ENCODE measurements around the gene ATP5F1C.
"Not testable (repeated sequence)": the region's sequence is repeated elsewhere in the genome, so short reads cannot be mapped to it uniquely, and the experiment has no call there.

The ATP5F1C gene

GRCh38 chr10:7792541-7792940, 4.6 kb downstream of the ATP5F1C start:
- DNase-seq (ENCODE audit: insufficient read length, low spot score) = no peak
- FAIRE-seq = no peak
- TF ChIP-seq PAX5 (IDR thresholded peaks at IDR 0.05; ENCODE audit: insufficient read depth, low read length, severe bottlenecking) (no peak), SPI1 (IDR thresholded peaks at IDR 0.05; ENCODE audit: low read depth, low read length) (no peak), POLR2AphosphoS5 (IDR thresholded peaks at IDR 0.05; ENCODE audit: low read depth, low read length) (no peak), TAF1 (IDR thresholded peaks at IDR 0.05; ENCODE audit: low read depth, low read length) (no peak), POU2F2 (IDR thresholded peaks at IDR 0.05; ENCODE audit: low read depth, low read length) (no peak), POLR2A (IDR thresholded peaks at IDR 0.05; ENCODE audit: low read depth, low read length) (no peak)

DNA sequence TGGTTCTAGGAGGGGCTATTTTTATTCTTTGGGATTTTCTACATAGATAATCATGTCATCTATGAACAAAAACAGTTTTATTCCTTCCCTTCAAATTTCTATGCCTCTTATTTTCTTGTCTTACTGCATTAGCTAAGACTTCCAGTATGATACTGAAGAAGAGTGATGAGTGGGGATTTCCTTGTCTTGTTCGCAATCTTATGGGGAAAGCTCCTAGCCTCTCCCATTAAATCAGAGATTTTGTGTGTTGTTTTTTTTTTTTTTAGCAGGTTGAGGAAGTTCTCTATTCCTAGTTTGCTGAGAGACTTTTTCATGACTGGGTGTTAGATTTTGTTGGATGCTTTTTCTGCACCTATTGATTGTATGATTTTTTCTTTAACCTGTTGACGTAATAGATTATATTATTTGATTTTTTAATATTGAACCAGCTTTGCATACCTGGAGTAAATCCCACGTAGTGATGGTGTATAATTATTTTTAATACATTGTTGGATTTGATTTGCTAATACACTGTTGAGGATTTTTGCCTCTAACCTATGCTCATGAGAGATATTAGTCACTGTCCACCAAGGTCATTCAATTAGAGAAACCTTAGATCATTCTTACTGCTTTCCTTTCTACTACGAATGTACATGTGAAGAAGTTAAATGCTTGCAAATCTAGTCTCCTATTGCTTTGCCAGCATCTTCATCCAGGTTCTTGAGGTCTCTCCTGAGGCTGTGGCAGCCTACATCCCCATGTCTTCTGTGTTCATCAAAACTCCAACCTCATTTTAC, 6.5 kb downstream of the ATP5F1C start:
- TF ChIP-seq TAF1 (IDR thresholded peaks at IDR 0.05; ENCODE audit: low read depth, low read length) (no peak), POU2F2 (IDR thresholded peaks at IDR 0.05; ENCODE audit: low read depth, low read length) (no peak), POLR2A (IDR thresholded peaks at IDR 0.05; ENCODE audit: low read depth, low read length) (no peak), POLR2AphosphoS5 (IDR thresholded peaks at IDR 0.05; ENCODE audit: low read depth, low read length) (no peak), SPI1 (IDR thresholded peaks at IDR 0.05; ENCODE audit: low read depth, low read length) (no peak), PAX5 (IDR thresholded peaks at IDR 0.05; ENCODE audit: insufficient read depth, low read length, severe bottlenecking) (no peak)
- DNase-seq (ENCODE audit: insufficient read length, low spot score) (no peak), FAIRE-seq (no peak)

- TF ChIP-seq POLR2A (IDR thresholded peaks at IDR 0.05; ENCODE audit: low read depth, low read length) (no peak), TAF1 (IDR thresholded peaks at IDR 0.05; ENCODE audit: low read depth, low read length) (no peak), POU2F2 (IDR thresholded peaks at IDR 0.05; ENCODE audit: low read depth, low read length) (no peak), POLR2AphosphoS5 (IDR thresholded peaks at IDR 0.05; ENCODE audit: low read depth, low read length) (no peak), PAX5 (IDR thresholded peaks at IDR 0.05; ENCODE audit: insufficient read depth, low read length, severe bottlenecking) (no peak), SPI1 (IDR thresholded peaks at IDR 0.05; ENCODE audit: low read depth, low read length) (no peak)
- DNase-seq (ENCODE audit: insufficient read length, low spot score) (no peak), FAIRE-seq (no peak)
Observed at GRCh38 chr10:7795605-7796004, 7.6 kb downstream of the ATP5F1C start.

DNA sequence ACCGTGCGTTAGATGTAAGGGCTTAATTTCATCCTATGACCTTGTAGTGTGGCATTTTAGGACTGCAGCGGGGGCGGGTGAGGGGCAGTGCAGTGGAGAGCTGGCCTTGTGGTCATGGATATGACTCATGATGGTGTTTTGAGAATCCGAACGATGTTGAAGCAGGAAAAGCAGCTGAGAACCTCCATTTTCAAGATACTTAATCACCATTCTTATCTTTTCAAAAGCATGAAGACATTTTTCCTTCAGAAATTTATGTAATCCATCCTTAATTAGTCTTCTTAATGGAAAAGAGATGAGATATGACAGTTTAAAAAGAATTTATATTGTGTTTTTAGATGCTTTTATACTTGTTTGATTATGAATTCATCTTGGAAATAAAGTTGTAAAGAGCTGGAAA, 9.6 kb downstream of the ATP5F1C start:
- FAIRE-seq (no peak), DNase-seq (ENCODE audit: insufficient read length, low spot score) (no peak)
- TF ChIP-seq POLR2AphosphoS5 (IDR thresholded peaks at IDR 0.05; ENCODE audit: low read depth, low read length) = no peak

DNA sequence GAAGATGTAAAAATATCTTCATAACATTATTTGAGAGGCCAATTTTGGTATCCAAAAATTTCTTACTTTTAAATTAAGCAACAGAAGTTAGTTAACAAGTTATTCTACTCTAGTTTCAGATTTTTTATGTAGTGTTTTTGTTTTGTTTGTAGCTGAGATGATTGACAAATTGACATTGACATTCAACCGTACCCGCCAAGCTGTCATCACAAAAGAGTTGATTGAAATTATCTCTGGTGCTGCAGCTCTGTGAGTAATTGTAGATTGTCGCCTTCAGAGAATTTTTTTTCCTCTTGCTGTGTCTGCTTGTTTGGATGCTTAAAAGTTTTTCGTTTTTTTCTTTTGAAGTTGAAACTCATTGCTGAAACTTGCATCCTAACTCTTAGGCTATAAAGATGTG, 14.6 kb downstream of the ATP5F1C start:
- TF ChIP-seq TAF1 (IDR thresholded peaks at IDR 0.05; ENCODE audit: low read depth, low read length) (no peak), POLR2AphosphoS5 (IDR thresholded peaks at IDR 0.05; ENCODE audit: low read depth, low read length) (no peak), SPI1 (IDR thresholded peaks at IDR 0.05; ENCODE audit: low read depth, low read length) (no peak), POLR2A (IDR thresholded peaks at IDR 0.05; ENCODE audit: low read depth, low read length) (no peak), POU2F2 (IDR thresholded peaks at IDR 0.05; ENCODE audit: low read depth, low read length) (no peak), PAX5 (IDR thresholded peaks at IDR 0.05; ENCODE audit: insufficient read depth, low read length, severe bottlenecking) (no peak)
- DNase-seq (ENCODE audit: insufficient read length, low spot score) (no peak), FAIRE-seq (no peak)

DNA sequence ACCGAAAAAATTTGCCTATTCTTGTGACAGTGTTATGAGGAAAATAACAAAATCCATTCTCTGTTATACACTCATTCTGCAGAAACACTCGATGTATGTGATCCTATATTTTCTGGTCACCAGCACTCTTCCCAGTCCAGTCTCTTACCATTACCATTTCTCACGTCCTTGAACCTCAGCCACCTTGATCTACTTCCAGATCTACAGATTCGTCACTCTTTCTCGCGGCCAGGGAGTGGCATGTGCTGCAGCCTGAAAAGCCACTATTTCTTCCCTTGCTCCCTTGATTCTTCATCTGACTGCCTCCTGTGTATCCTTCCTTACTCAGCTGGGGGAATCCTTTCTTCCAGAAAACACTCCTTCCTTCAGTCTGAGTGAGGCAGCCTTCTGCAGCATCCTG, 16.2 kb downstream of the ATP5F1C start:
- FAIRE-seq = no peak
- DNase-seq (ENCODE audit: insufficient read length, low spot score) = no peak
- TF ChIP-seq SPI1 (IDR thresholded peaks at IDR 0.05; ENCODE audit: low read depth, low read length) (no peak), TAF1 (IDR thresholded peaks at IDR 0.05; ENCODE audit: low read depth, low read length) (no peak), POU2F2 (IDR thresholded peaks at IDR 0.05; ENCODE audit: low read depth, low read length) (no peak), POLR2AphosphoS5 (IDR thresholded peaks at IDR 0.05; ENCODE audit: low read depth, low read length) (no peak), POLR2A (IDR thresholded peaks at IDR 0.05; ENCODE audit: low read depth, low read length) (no peak), PAX5 (IDR thresholded peaks at IDR 0.05; ENCODE audit: insufficient read depth, low read length, severe bottlenecking) (no peak)

DNA sequence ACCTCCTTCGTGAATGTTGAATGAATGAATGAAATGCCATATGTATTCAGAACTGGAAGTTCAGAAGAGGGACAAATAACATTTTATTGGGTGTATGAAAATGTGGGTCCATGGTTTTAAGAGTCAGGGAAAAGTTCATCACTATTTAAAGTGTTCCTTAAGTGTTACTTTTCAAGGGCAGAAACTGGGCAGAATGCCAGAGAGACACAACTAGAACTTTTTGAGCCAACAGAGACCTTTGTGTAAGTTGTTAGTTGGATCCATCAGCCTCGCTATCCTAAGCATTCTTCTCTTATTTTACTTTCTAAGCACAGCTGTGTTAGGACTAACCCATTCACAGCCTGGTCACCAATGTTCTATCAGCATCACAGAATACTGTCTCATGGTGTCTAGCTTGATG, 16.8 kb downstream of the ATP5F1C start:
- FAIRE-seq (no peak), DNase-seq (ENCODE audit: insufficient read length, low spot score) (no peak)
- no peak for TF ChIP-seq SPI1 (IDR thresholded peaks at IDR 0.05; ENCODE audit: low read depth, low read length)
- TF ChIP-seq PAX5 (IDR thresholded peaks at IDR 0.05; ENCODE audit: insufficient read depth, low read length, severe bottlenecking) = no peak
- TF ChIP-seq POLR2A (IDR thresholded peaks at IDR 0.05; ENCODE audit: low read depth, low read length) = no peak
- no peak for TF ChIP-seq POU2F2 (IDR thresholded peaks at IDR 0.05; ENCODE audit: low read depth, low read length)
- no peak for TF ChIP-seq POLR2AphosphoS5 (IDR thresholded peaks at IDR 0.05; ENCODE audit: low read depth, low read length)

GRCh38 chr10:7808686-7809267, 20.8 kb downstream of the ATP5F1C start:
- TF ChIP-seq POLR2A (IDR thresholded peaks at IDR 0.05; ENCODE audit: low read depth, low read length) = no peak
- no peak; the same call in 1 of the 2 replicates for TF ChIP-seq POLR2AphosphoS5 (IDR thresholded peaks at IDR 0.05; ENCODE audit: low read depth, low read length)
- no peak for FAIRE-seq
- no peak for DNase-seq (ENCODE audit: insufficient read length, low spot score)

DNA sequence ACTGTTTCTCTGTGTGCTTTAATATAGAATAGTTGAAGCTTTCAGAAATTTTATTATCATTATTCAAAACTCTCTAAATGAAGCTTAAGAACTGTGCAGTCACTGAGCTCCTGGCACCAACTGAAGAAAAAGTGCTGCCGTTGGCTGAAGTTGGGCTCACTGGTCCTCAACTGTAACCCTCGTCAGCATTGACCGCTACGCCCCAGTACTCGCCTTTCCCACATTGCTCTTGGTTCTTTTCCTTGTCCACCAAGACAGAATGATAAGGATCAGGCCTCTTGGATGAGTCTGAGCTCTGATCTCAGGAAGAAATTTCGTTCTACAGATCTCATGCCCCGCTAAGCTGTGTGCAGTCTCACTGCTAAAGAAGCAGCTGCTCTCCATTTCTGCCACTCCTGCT, 22.5 kb downstream of the ATP5F1C start:
- FAIRE-seq = no peak
- TF ChIP-seq POU2F2 (IDR thresholded peaks at IDR 0.05; ENCODE audit: low read depth, low read length) (no peak), SPI1 (IDR thresholded peaks at IDR 0.05; ENCODE audit: low read depth, low read length) (no peak), POLR2A (IDR thresholded peaks at IDR 0.05; ENCODE audit: low read depth, low read length) (no peak), PAX5 (IDR thresholded peaks at IDR 0.05; ENCODE audit: insufficient read depth, low read length, severe bottlenecking) (no peak), TAF1 (IDR thresholded peaks at IDR 0.05; ENCODE audit: low read depth, low read length) (no peak), POLR2AphosphoS5 (IDR thresholded peaks at IDR 0.05; ENCODE audit: low read depth, low read length) (no peak)
- DNase-seq (ENCODE audit: insufficient read length, low spot score) = no peak

- DNase-seq (ENCODE audit: insufficient read length, low spot score) = no peak
- FAIRE-seq = no peak
- TF ChIP-seq POLR2AphosphoS5 (IDR thresholded peaks at IDR 0.05; ENCODE audit: low read depth, low read length) = no peak
- TF ChIP-seq POU2F2 (IDR thresholded peaks at IDR 0.05; ENCODE audit: low read depth, low read length) = no peak
- TF ChIP-seq POLR2A (IDR thresholded peaks at IDR 0.05; ENCODE audit: low read depth, low read length) = no peak
- TF ChIP-seq SPI1 (IDR thresholded peaks at IDR 0.05; ENCODE audit: low read depth, low read length) = no peak
- no peak for TF ChIP-seq TAF1 (IDR thresholded peaks at IDR 0.05; ENCODE audit: low read depth, low read length)
- TF ChIP-seq PAX5 (IDR thresholded peaks at IDR 0.05; ENCODE audit: insufficient read depth, low read length, severe bottlenecking) = no peak
Observed at GRCh38 chr10:7811000-7811399, 23.0 kb downstream of the ATP5F1C start.

DNA sequence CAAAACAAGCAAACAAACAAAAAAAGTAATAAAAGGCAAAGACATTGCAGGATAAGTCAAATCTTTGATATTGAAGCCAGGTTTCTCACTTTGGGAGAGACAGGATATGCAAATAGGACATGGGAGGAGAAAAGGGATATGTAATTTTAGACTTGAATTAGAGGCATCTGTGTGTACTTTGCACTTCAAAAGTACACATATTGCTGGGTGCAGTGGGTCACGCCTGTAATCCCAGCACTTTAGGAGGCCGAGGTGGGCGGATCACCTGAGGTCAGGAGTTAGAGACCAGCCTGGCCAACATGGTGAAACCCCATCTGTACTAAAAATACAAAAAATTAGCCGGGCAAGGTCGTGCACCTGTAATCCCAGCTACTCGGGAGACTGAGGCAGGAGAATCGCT, 23.8 kb downstream of the ATP5F1C start:
- not testable (repeated sequence) for FAIRE-seq; DNase-seq (ENCODE audit: insufficient read length, low spot score)

All from GM12891 (cell line).